Measurements from ENCODE around the gene MARCHF11.

The MARCHF11 gene

DNA sequence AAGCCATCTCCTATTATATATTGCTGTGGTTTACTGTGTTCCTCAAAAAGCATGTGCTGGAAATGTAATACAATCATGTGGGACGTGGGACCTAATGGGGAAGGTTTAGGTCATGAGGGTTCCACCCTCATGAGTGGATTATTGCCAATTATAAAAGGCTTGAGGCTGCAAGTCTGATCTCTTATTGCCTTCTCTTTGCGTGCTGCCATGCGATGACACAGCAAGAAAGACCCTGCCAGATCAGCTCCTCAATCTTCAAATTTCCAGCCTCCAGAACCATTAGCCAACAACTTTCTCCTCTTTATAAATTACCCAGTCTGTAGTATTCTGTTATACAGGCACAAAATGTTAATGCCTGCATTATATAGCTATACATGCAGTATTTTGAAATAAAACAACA is 45.4 kb downstream of the MARCHF11 start:
- Histone ChIP-seq H3K4me2 (ENCODE audit: insufficient read depth, low read length) (no peak overlapping the region), H2AFZ (ENCODE audit: low read depth, low read length) (no peak overlapping the region), H3K27ac (ENCODE audit: low read length) (no peak overlapping the region), H3K9me3 (ENCODE audit: insufficient read depth, low read length, severe bottlenecking) (peaks cover 17% of the 10 kb centered on the region), H3K27me3 (ENCODE audit: insufficient read depth, low read length, poor library complexity) (no peaks in the 10 kb centered on the region), H3K9ac (ENCODE audit: low read depth, low read length) (no peak overlapping the region), H4K20me1 (ENCODE audit: insufficient read depth, low read length) (no peaks in the 10 kb centered on the region), H3K79me2 (ENCODE audit: insufficient read depth, low read length) (no peaks in the 10 kb centered on the region), H3K4me3 (ENCODE audit: low read depth in 1 of 2, low read length in 2 of 2) (no peak overlapping the region), H3K36me3 (ENCODE audit: insufficient read depth, low read length) (no peaks in the 10 kb centered on the region), H3K4me1 (ENCODE audit: insufficient read depth, low read length) (no peaks in the 10 kb centered on the region)
- TF ChIP-seq EZH2 (IDR thresholded peaks at IDR 0.05; ENCODE audit: borderline replicate concordance, low read depth, low read length, severe bottlenecking) = no peak
- TF ChIP-seq, protein P1, sequence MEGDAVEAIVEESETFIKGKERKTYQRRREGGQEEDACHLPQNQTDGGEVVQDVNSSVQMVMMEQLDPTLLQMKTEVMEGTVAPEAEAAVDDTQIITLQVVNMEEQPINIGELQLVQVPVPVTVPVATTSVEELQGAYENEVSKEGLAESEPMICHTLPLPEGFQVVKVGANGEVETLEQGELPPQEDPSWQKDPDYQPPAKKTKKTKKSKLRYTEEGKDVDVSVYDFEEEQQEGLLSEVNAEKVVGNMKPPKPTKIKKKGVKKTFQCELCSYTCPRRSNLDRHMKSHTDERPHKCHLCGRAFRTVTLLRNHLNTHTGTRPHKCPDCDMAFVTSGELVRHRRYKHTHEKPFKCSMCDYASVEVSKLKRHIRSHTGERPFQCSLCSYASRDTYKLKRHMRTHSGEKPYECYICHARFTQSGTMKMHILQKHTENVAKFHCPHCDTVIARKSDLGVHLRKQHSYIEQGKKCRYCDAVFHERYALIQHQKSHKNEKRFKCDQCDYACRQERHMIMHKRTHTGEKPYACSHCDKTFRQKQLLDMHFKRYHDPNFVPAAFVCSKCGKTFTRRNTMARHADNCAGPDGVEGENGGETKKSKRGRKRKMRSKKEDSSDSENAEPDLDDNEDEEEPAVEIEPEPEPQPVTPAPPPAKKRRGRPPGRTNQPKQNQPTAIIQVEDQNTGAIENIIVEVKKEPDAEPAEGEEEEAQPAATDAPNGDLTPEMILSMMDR (IDR thresholded peaks at IDR 0.05; ENCODE audit: borderline replicate concordance, extremely low read depth, low read length, poor library complexity, severe bottlenecking) = no peak
- ATAC-seq (ENCODE audit: insufficient read depth, low read depth) (no peak), DNase-seq (no peak)

DNA sequence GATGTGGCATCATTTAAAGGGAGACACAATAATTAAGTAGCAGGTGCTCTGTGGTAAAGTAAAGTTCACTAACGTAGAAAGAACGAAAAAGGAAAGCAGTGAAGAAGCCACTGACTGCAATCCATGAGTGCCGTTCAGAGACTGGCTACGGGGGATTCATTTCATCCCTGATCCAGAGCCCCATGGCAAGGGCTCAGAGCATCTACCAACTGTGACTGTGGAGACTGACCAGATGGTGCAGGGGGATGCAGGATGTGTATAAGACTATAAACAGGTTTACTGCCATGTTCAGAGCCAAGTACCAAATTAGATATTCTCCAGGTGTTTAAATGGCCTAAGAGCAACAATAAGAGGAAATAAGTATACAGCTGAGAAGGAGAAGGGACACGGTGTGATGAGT is 47.7 kb downstream of the MARCHF11 start:
- no peaks in the 10 kb centered on the region for H3K9me3 ChIP-seq (ENCODE audit: insufficient read depth, low read length, severe bottlenecking)
- no peak overlapping the region for H3K9ac ChIP-seq (ENCODE audit: low read depth, low read length)
- H3K27me3 ChIP-seq (ENCODE audit: insufficient read depth, low read length, poor library complexity) = no peaks in the 10 kb centered on the region
- ATAC-seq (ENCODE audit: insufficient read depth, low read depth) (no peak), DNase-seq (no peak)
- no peak overlapping the region for H3K4me3 ChIP-seq (ENCODE audit: low read depth in 1 of 2, low read length in 2 of 2)
- H3K27ac ChIP-seq (ENCODE audit: low read length) = no peak overlapping the region
- H3K4me1 ChIP-seq (ENCODE audit: insufficient read depth, low read length) = no peaks in the 10 kb centered on the region
- H3K36me3 ChIP-seq (ENCODE audit: insufficient read depth, low read length) = no peaks in the 10 kb centered on the region
- TF ChIP-seq, protein P1 (IDR thresholded peaks at IDR 0.05; ENCODE audit: borderline replicate concordance, extremely low read depth, low read length, poor library complexity, severe bottlenecking) = no peak
- no peak for TF ChIP-seq EZH2 (IDR thresholded peaks at IDR 0.05; ENCODE audit: borderline replicate concordance, low read depth, low read length, severe bottlenecking)
- no peak overlapping the region for H2AFZ ChIP-seq (ENCODE audit: low read depth, low read length)
- H3K79me2 ChIP-seq (ENCODE audit: insufficient read depth, low read length) = no peaks in the 10 kb centered on the region
- H4K20me1 ChIP-seq (ENCODE audit: insufficient read depth, low read length) = no peaks in the 10 kb centered on the region
- H3K4me2 ChIP-seq (ENCODE audit: insufficient read depth, low read length) = no peak overlapping the region

DNA sequence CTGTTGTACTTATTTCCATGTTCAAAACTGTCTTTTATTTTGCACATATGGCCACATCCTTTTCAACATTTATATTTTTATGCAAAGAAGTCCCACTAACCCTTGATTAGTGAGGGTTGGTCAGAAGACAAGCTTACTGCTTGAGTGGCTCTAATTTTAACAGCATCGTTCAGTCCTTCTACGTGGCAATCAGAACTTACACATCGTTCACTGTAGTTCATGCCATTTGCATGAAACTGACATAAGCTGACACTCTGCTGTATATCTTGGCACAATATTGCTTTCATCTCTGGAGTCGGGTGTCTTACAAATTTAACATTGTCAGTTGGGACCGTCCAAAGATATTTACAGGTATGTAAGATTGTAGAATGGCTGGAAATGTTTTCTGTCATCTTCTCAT is 50.6 kb downstream of the MARCHF11 start:
- H3K4me2 ChIP-seq (ENCODE audit: insufficient read depth, low read length) = no peak overlapping the region
- no peaks in the 10 kb centered on the region for H3K4me1 ChIP-seq (ENCODE audit: insufficient read depth, low read length)
- no peaks in the 10 kb centered on the region for H3K9me3 ChIP-seq (ENCODE audit: insufficient read depth, low read length, severe bottlenecking)
- no peak for DNase-seq
- H3K9ac ChIP-seq (ENCODE audit: low read depth, low read length) = no peak overlapping the region
- no peak overlapping the region for H2AFZ ChIP-seq (ENCODE audit: low read depth, low read length)
- H3K27me3 ChIP-seq (ENCODE audit: insufficient read depth, low read length, poor library complexity) = no peaks in the 10 kb centered on the region
- no peak overlapping the region for H3K27ac ChIP-seq (ENCODE audit: low read length)
- no peak for ATAC-seq (ENCODE audit: insufficient read depth, low read depth)
- TF ChIP-seq, protein P1 (IDR thresholded peaks at IDR 0.05; ENCODE audit: borderline replicate concordance, extremely low read depth, low read length, poor library complexity, severe bottlenecking) = no peak
- no peak for TF ChIP-seq EZH2 (IDR thresholded peaks at IDR 0.05; ENCODE audit: borderline replicate concordance, low read depth, low read length, severe bottlenecking)
- H3K79me2 ChIP-seq (ENCODE audit: insufficient read depth, low read length) = no peaks in the 10 kb centered on the region
- no peaks in the 10 kb centered on the region for H4K20me1 ChIP-seq (ENCODE audit: insufficient read depth, low read length)
- no peak overlapping the region for H3K4me3 ChIP-seq (ENCODE audit: low read depth in 1 of 2, low read length in 2 of 2)
- no peaks in the 10 kb centered on the region for H3K36me3 ChIP-seq (ENCODE audit: insufficient read depth, low read length)
